Lower leg skin (tissue), 3 donors: ENCODE results near the gene TTYH2.

Source experiments
- CTCF ChIP-seq, 3 donors: fragments of 450-650 bp; IDR thresholded peaks; one replicate each; pipeline ENCODE4 v1.5.1; 2016; ENCODE audit warnings: antibody characterized with exemption in 3 of 3, mild to moderate bottlenecking in 3 of 3, moderate library complexity in 2 of 3
- POLR2A ChIP-seq, 2 donors: fragments of 450-650 bp; IDR thresholded peaks; one replicate each; pipeline ENCODE4 v1.6.1; 2016 to 2017; ENCODE audit warnings: antibody characterized with exemption in 2 of 2, mild to moderate bottlenecking in 1 of 2, moderate library complexity in 1 of 2

GRCh38 chr17:74224959-74225725, 11.8 kb downstream of the TTYH2 start:
- TF ChIP-seq POLR2A (IDR thresholded peaks at IDR 0.05) (no peak), CTCF (IDR thresholded peaks at IDR 0.05) (no peak)
